ENCODE measurements around the gene MAPRE3. TPM values are rescaled to one million over a fixed set of nuclear protein-coding genes. Genes with fewer than 3 reads are reported as not detected.

The MAPRE3 gene
- total RNA-seq, 2 donors from 2014 or later = 5.0 to 5.8 TPM

Other genes starting within 250 kb of the MAPRE3 start
- gene SLC35F6, start 206.4 kb upstream of the MAPRE3 start, total RNA-seq = 10 to 100 TPM; 14.9 to 16.0 TPM
- under 1 TPM; 0.50 to 0.52 TPM for gene CENPA, start 184.6 kb upstream of the MAPRE3 start, total RNA-seq
- not detected for gene DPYSL5, start 122.5 kb upstream of the MAPRE3 start, total RNA-seq
- gene TMEM214, start 62.3 kb downstream of the MAPRE3 start, total RNA-seq = 10 to 100 TPM; 42.4 to 47.3 TPM
- 10 to 100 TPM in 1 of 2 donors, 1 to 10 TPM in 1; 8.9 to 10.7 TPM for gene AGBL5, start 81.0 kb downstream of the MAPRE3 start, total RNA-seq
- 100 to 1,000 TPM; 284 to 371 TPM for gene OST4, start 101.0 kb downstream of the MAPRE3 start, total RNA-seq
- 1 to 10 TPM in 1 of 2 donors, under 1 TPM in 1; 0.32 to 1.7 TPM for gene EMILIN1, start 108.0 kb downstream of the MAPRE3 start, total RNA-seq
- gene KHK, start 116.1 kb downstream of the MAPRE3 start, total RNA-seq = 1 to 10 TPM; 4.5 to 5.4 TPM
- gene CGREF1, start 148.5 kb downstream of the MAPRE3 start, total RNA-seq = not detected
- gene ABHD1, start 153.2 kb downstream of the MAPRE3 start, total RNA-seq = under 1 TPM; 0.65 to 0.94 TPM
- gene PREB, start 164.0 kb downstream of the MAPRE3 start, total RNA-seq = 10 to 100 TPM; 25.6 to 27.1 TPM
- not detected for gene PRR30, start 168.8 kb downstream of the MAPRE3 start, total RNA-seq
- gene TCF23, start 178.4 kb downstream of the MAPRE3 start, total RNA-seq = not detected
- 10 to 100 TPM; 59.7 to 76.8 TPM for gene ATRAID, start 241.4 kb downstream of the MAPRE3 start, total RNA-seq
- gene SLC5A6, start 241.6 kb downstream of the MAPRE3 start, total RNA-seq = 100 to 1,000 TPM; 147 to 190 TPM
- gene CAD, start 246.7 kb downstream of the MAPRE3 start, total RNA-seq = 10 to 100 TPM; 27.2 to 30.0 TPM

Data from T-helper 17 cell (primary cell).